Prostate gland (tissue), 2 donors: ENCODE measurements around the gene ACSS3.

Experiments
- POLR2A ChIP-seq: fragments of 450-650 bp; IDR thresholded peaks from one replicate; pipeline ENCODE4 v1.6.1; 2016; ENCODE audit warnings: antibody characterized with exemption, mild to moderate bottlenecking
- POLR2AphosphoS5 ChIP-seq: sonication (generic); formaldehyde crosslinking; IDR thresholded peaks from one replicate; pipeline ENCODE4 v1.6.1; 2017; ENCODE audit warnings: antibody characterized with exemption
- TF ChIP-seq, protein P1 (sequence below), 4 experiments: fragments of 200-600 bp in 2 of 4; fragments of 450-650 bp in 2 of 4; sonication (generic) in 2 of 4; IDR thresholded peaks; 1 replicate in 3 of 4; 2 replicates in 1 of 4; pipeline ENCODE4 v1.5.1; 2016 to 2019; ENCODE audit warnings: antibody characterized with exemption in 4 of 4, mild to moderate bottlenecking in 2 of 4, moderate library complexity in 2 of 4

DNA sequence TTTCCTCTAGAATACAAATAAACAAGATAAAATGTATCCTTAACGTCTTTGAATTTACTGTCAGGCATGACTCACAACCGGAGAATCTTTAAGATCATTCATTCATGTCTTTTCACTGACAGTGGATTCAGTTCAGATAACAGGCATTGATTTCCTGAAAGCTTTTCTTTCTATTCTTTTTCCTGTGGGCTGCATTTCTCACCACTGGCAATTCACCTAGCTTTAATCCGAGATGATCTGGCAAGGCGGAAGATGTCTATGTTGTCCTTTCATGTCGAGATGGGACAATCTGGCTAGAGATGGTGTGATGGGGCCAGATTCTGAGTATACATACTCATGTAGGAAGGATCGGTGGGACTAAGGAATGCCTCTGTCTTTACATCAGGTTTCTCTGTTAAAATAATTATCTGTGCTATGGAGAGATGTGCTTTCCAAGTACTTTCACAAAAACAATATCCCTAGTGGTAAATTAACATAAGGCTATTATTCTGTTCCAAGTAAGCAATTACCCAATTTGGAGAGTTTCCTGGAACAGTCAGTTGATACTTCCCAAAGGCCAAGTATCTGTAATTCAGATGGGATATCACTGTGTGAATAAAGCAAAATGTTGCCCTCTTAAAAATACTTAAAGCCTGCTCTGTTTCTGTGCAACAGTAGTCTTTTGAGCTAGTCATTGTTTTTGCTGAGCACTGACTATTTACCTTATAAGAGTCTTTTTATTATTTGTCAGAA lies 17.8 kb downstream of the ACSS3 start:
- TF ChIP-seq, protein P1, sequence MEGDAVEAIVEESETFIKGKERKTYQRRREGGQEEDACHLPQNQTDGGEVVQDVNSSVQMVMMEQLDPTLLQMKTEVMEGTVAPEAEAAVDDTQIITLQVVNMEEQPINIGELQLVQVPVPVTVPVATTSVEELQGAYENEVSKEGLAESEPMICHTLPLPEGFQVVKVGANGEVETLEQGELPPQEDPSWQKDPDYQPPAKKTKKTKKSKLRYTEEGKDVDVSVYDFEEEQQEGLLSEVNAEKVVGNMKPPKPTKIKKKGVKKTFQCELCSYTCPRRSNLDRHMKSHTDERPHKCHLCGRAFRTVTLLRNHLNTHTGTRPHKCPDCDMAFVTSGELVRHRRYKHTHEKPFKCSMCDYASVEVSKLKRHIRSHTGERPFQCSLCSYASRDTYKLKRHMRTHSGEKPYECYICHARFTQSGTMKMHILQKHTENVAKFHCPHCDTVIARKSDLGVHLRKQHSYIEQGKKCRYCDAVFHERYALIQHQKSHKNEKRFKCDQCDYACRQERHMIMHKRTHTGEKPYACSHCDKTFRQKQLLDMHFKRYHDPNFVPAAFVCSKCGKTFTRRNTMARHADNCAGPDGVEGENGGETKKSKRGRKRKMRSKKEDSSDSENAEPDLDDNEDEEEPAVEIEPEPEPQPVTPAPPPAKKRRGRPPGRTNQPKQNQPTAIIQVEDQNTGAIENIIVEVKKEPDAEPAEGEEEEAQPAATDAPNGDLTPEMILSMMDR (IDR thresholded peaks at IDR 0.05), result no peak
- TF ChIP-seq POLR2A, result no peak
- no peak for TF ChIP-seq POLR2AphosphoS5
